HG02852 (cell line): ENCODE measurements around the gene NUMBL.
"Not testable (repeated sequence)": the region's sequence is repeated elsewhere in the genome, so short reads cannot be mapped to it uniquely, and the experiment has no call there.

Experiments used
- ATAC-seq: cut with Tn5 transposase; IDR thresholded peaks from one replicate; pipeline ENCODE4 v1.9.1; 2021; ENCODE audit warnings: mild to moderate bottlenecking, moderate library complexity; ENCODE audit not compliant: unreplicated experiment

The NUMBL gene

GRCh38 chr19:40633207-40633606 lies 57.2 kb downstream of the NUMBL start:
- no peak for ATAC-seq

DNA sequence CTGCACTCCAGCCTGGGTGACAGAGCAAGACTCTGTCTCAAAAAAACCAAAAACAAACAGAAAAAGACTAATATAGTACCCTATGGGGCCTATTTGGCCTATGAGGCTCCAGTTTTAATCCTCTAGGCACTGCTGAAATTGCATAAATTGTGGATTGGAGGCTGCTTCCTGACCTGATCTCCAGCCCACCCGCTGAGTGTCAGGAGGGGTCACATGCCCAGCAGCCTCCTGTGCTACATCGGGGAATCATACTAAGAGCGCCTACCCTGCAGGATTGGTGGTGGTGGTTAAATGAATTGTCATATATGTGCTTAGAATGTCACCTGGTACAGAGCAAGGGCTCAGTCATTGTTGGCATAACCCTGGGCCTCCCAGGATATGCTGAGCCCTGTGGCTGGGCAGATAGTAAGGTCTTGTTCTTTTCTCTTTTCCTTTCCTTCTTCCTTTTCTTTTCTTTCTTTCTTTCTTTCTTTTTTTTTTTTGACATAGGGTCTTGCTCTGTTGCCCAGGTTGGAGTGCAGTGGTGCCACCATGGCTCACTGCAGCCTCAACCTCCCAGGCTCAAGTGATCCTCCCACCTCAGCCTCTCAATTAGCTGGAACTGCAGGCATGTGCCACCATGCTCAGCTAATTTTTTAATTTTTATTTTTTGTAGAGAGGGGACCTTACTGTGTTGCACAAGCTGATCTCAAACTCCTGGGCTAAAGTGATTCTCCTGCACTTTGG lies 58.0 kb downstream of the NUMBL start:
- ATAC-seq, result no peak

DNA sequence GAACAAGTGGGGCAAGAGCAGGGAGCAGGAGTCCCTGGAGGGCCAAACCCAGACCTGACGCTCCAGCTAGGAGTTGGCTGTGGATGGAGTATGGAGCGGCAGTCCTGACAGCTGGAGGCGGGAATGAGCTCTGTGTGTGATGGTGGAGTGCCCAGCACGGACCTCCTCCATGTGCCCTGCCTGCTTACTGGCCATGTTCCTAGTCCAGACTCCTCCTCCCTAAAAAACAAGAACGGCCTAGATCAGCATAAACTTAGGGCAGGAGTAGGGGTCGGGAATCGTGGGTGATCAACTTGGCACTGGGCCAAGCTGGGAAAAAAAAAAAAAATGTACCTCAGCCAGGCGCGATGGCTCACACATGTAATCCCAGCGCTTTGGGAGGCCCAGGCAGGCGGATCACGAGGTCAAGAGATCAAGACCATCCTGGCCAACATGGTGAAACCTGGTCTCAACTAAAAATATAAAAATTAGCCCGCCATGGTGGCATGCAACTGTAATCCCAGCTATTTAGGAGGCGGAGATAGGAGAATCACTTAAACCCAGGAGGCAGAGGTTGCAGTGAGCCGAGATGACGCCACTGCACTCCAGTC lies 59.8 kb downstream of the NUMBL start:
- no peak for ATAC-seq

DNA sequence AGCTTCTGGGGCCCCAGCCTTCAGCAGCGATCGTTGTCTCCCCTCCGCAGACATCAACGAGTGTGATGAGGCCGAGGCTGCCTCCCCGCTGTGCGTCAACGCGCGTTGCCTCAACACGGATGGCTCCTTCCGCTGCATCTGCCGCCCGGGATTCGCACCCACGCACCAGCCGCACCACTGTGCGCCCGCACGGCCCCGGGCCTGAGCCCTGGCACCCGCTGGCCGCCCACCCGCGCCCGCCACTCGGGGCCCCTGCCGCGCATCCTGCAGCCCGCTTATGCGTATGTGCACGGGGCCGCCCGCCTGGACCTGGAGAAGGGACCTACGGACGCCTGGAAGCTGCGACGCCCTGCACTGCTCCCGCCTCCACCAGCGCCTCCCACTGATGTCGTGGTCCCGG lies 61.1 kb downstream of the NUMBL start:
- ATAC-seq, result no peak

DNA sequence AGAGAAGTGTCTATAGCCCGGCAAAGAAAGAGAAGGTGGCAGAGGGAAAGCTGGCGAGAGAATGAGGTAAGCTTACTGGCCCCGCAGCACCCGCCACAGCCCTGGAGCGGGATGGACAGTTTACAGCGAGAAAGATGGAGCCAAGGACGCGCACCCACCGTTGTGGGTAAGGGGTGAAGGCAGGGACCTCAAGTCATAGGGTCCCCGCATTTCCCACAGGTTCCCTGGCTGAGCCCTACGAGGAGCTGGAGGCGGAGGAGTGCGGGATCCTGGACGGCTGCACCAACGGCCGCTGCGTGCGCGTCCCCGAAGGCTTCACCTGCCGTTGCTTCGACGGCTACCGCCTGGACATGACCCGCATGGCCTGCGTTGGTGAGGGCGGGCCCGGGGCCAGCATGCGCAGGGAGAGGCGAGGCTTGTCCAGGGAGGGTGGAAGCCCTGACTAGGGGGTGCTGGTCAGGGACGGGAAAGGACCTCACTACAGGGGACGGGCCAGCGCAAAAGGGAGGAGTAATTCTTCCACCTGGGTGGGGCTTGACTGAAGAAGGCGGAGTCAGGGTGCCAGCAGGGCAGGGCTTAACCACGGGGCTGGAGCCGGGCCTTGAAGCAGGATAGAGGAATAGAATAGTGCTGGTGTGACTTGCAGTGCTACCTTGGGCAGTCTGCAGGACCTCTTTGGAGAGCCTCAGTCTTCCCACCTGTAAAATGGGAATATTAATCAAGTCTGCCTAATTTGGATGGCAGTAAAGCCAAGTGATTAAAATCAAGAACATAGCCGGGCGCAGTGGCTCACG lies 62.8 kb downstream of the NUMBL start:
- ATAC-seq, result no peak

GRCh38 chr19:40626918-40627317 lies 63.5 kb downstream of the NUMBL start:
- no peak for ATAC-seq

DNA sequence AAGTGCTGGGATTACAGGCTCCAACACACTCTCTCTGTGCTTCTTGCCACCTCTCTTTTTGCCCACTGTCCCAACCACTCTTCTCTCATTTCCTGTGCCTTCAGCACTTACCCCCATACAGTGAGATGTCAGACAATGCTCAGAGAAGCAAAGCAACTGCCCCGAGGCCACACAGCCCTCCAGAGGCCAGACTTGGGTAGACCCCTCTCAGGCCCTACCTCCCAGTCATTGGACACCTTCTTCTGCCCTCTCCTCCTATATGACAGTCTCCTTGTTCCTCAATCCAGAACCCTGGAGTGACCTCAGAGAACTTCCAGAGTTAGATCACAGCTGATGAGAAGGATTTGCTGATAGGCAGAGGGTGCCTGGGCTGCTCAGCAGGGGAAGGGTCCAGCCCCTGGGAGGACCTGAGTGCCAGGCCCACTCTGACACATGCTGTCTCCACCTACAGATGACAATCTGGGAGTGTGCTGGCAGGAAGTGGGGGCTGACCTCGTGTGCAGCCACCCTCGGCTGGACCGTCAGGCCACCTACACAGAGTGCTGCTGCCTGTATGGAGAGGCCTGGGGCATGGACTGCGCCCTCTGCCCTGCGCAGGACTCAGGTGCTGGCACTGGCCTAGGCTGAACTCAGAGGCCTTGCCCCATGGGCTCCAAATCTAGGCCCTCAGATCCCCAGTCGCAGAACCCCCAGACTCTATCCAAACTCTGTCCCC lies 64.9 kb downstream of the NUMBL start:
- ATAC-seq, result no peak

GRCh38 chr19:40624369-40625153 lies 65.9 kb downstream of the NUMBL start:
- ATAC-seq, result not testable (repeated sequence)

DNA sequence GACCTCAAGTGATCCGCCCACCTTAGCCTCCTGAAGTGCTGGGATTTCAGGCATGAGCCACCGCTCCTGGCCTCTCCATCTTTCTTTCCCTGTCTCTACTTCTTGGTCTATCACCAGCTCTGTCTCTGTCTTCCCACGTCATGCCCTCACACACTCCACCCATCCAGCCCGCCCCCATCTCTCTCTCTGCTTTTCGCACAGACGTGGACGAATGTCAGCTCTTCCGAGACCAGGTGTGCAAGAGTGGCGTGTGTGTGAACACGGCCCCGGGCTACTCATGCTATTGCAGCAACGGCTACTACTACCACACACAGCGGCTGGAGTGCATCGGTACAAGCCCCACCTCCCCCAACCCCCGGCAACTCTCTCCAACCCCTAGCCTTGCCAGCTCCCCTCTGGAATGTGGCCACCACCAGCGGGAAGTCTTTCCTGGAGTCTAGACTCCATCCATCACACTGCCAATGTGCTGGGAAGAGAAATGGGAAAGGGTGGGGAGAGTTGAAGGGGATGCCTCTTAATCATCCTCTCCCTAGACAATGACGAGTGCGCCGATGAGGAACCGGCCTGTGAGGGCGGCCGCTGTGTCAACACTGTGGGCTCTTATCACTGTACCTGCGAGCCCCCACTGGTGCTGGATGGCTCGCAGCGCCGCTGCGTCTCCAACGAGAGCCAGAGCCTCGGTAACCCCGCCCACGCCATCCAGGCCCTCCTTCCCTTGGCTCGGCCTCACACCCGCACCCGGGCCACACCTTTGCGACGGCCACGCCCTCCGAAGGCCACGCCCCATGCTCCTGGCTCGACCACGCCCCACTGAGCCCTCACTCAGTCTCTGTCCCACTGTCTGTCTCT lies 66.8 kb downstream of the NUMBL start:
- no peak for ATAC-seq

DNA sequence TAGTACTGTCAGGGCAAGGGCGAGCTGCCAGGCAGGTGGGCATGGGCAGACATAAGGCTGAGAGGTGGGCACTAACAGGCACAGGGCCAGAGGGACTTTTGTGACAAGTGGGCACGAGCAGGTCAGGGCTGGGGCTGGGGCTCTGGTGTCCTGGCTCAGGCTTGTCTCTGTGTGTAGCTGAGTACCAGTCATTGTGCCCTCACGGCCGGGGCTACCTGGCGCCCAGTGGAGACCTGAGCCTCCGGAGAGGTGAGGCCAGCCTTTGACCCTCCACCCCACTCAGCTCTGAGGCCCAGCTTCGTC lies 67.7 kb downstream of the NUMBL start:
- no peak for ATAC-seq

GRCh38 chr19:40621966-40622772 lies 68.3 kb downstream of the NUMBL start:
- ATAC-seq, result no peak

DNA sequence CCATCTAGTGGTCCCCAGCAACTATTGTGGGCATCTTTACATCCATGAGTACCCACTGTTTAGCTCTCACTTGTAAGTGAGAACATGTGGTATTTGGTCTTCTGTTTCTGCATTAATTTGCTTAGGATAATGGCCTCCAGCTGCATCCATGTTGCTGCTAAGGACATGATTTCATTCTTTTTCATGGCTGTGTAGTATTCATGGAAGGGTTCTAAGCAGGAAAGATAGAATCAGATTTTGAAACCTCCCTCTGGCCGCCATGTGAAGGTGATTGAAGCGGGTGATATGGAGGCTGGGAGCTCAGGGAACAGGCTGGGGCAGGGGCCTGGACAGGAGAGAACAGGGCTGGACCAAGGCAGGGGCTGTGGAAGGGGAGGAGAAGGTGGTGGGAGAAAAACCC lies 69.2 kb downstream of the NUMBL start:
- no peak for ATAC-seq

- ATAC-seq, result no peak
These were observed 70.3 kb downstream of the NUMBL start for GRCh38 chr19:40620161-40620485.

DNA sequence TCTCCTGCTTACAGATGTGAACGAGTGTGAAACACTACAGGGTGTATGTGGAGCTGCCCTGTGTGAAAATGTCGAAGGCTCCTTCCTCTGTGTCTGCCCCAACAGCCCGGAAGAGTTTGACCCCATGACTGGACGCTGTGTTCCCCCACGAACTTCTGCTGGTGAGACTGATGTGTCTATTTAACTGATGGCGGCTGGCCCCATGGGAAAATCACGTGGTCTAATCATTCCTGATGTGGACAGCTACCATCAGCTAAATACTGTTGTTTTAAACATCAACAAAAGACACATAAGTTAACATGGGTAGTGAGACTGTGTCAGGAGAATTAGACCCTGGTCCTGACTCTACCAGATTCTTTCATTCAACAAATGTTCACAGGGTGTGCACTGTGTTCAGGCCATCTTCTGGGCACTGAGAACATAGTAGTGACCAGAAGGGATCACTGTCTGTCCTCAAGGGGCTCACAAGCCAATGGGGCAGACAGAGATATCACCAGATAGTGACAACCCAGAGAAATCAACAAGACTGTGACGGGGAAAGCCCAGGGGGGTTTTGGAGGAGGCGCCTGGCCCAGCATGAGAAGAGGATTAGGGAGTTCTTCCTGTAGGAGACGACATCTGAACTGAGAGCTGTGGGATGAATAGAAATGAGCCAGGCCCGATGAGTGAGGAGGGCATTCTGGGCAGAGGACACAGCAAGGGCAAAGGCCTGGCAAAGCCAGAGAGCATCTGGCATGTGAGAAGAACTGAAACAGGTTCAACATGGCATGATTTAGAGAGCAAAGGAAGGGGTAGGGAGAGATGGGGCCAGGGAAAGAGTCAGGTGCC lies 70.9 kb downstream of the NUMBL start:
- no peak for ATAC-seq

- no peak for ATAC-seq
These were observed 72.5 kb downstream of the NUMBL start for GRCh38 chr19:40617961-40618360.

- no peak for ATAC-seq
These were observed 73.5 kb downstream of the NUMBL start for GRCh38 chr19:40616941-40617340.

- no peak for ATAC-seq
These were observed 74.3 kb downstream of the NUMBL start for GRCh38 chr19:40616178-40616577.
